Ascending aorta (tissue), 2 donors: ENCODE measurements around the gene SPINDOC. TPM values are rescaled to one million over a fixed set of nuclear protein-coding genes. Genes with fewer than 3 reads are reported as not detected.

Experiments
- DNase-seq, 2 donors: peaks; one replicate each; pipeline ENCODE4 v3.0.0-alpha.2; 2019; ENCODE audit warnings: low spot score in 2 of 2
- H3K27ac ChIP-seq, 2 donors: fragments of 200-600 bp; sonication (generic); one replicate each; pipeline ENCODE4 v1.5.1; 2016 to 2017; ENCODE audit warnings: mild to moderate bottlenecking in 1 of 2
- H3K27me3 ChIP-seq: fragments of 200-600 bp; sonication (generic); one replicate; pipeline ENCODE4 v1.5.1; 2017
- H3K36me3 ChIP-seq, 2 donors: fragments of 200-600 bp; sonication (generic); one replicate each; pipeline ENCODE4 v1.5.1; 2016
- H3K4me1 ChIP-seq, 2 donors: fragments of 200-600 bp; sonication (generic); one replicate each; pipeline ENCODE4 v1.5.1; 2016 to 2017; ENCODE audit warnings: mild to moderate bottlenecking in 1 of 2
- H3K4me3 ChIP-seq, 2 donors: fragments of 200-600 bp; sonication (generic); one replicate each; pipeline ENCODE4 v1.5.1; 2016 to 2017; ENCODE audit warnings: mild to moderate bottlenecking in 1 of 2
- H3K9me3 ChIP-seq, 2 donors: fragments of 200-600 bp; sonication (generic); one replicate each; pipeline ENCODE4 v1.5.1; 2016
- intact Hi-C: fragments of 100-400 bp; cut with DNase I; formaldehyde crosslinking; loops from one replicate; pipeline ENCODE4 v1.15.1; 2023
- total RNA-seq: library from RNA; depleted of rRNA; stranded (reverse); fragments of >200 nt; gene quantifications from one replicate; pipeline ENCODE4 v1.1.0, GENCODE V29; 2016
- TF ChIP-seq, protein P1 (sequence below), 3 experiments: fragments of 200-600 bp in 2 of 3; fragments of 450-650 bp in 1 of 3; sonication (generic) in 2 of 3; IDR thresholded peaks; one replicate each; pipeline ENCODE4 v1.5.1; 2016 to 2019; ENCODE audit warnings: antibody characterized with exemption in 3 of 3, mild to moderate bottlenecking in 1 of 3, moderate library complexity in 1 of 3

Gene SPINDOC
- total RNA-seq, 1 donor from 2014 or later = 5.0 TPM

DNA sequence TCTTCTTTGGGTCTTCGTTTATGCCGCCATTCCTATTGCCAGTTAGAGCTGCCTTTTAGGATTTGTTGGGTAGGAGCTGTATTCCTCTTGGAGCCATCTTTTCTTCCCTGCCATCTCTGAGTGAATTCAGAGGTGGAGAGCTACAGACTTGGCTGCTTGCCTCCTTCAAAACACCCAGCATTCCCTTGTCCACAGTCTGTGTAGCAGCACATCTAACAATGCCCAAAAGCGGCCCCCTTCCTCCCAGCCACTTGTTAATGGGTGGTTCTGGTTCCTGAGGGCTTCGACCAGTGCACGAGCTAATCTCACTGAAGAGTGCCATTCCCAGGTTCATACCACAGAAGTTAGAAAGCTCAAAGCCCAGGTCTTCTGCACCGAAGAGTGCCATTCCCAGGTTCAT is 63.4 kb downstream of the SPINDOC start:
- H3K36me3 ChIP-seq = peaks cover 0 to 2% of the 10 kb centered on the region in 2 donors
- intact Hi-C loops = no loop called here
- no peaks in the 10 kb centered on the region for H3K9me3 ChIP-seq
- no peak overlapping the region for H3K27ac ChIP-seq
- TF ChIP-seq, protein P1, sequence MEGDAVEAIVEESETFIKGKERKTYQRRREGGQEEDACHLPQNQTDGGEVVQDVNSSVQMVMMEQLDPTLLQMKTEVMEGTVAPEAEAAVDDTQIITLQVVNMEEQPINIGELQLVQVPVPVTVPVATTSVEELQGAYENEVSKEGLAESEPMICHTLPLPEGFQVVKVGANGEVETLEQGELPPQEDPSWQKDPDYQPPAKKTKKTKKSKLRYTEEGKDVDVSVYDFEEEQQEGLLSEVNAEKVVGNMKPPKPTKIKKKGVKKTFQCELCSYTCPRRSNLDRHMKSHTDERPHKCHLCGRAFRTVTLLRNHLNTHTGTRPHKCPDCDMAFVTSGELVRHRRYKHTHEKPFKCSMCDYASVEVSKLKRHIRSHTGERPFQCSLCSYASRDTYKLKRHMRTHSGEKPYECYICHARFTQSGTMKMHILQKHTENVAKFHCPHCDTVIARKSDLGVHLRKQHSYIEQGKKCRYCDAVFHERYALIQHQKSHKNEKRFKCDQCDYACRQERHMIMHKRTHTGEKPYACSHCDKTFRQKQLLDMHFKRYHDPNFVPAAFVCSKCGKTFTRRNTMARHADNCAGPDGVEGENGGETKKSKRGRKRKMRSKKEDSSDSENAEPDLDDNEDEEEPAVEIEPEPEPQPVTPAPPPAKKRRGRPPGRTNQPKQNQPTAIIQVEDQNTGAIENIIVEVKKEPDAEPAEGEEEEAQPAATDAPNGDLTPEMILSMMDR (IDR thresholded peaks at IDR 0.05) = no peak
- no peak for DNase-seq
- no peaks in the 10 kb centered on the region for H3K27me3 ChIP-seq
- no peak overlapping the region for H3K4me3 ChIP-seq
- peaks cover 12 to 37% of the 10 kb centered on the region in 2 donors for H3K4me1 ChIP-seq

Other genes with a start within 250 kb of the SPINDOC start
- gene PLAAT3, start 199.0 kb upstream of the SPINDOC start, total RNA-seq = 21.1 TPM
- 77.3 TPM for gene ATL3, start 142.1 kb upstream of the SPINDOC start, total RNA-seq
- 49.5 TPM for gene RTN3, start 132.0 kb upstream of the SPINDOC start, total RNA-seq
- gene ZFTA, start 44.7 kb upstream of the SPINDOC start, total RNA-seq = 34.7 TPM
- 45.7 TPM for gene MARK2, start 25.7 kb downstream of the SPINDOC start, total RNA-seq
- gene RCOR2, start 103.7 kb downstream of the SPINDOC start, total RNA-seq = not detected
- gene NAA40, start 125.5 kb downstream of the SPINDOC start, total RNA-seq = 3.1 TPM
- 520 TPM for gene COX8A, start 161.2 kb downstream of the SPINDOC start, total RNA-seq
- gene OTUB1, start 173.0 kb downstream of the SPINDOC start, total RNA-seq = 89.4 TPM
- gene FLRT1, start 222.5 kb downstream of the SPINDOC start, total RNA-seq = 10.3 TPM